ENCODE results near the gene SYDE2. TPM values are rescaled to one million over a fixed set of nuclear protein-coding genes. Genes with fewer than 3 reads are reported as not detected.
A peak's percentile ranks its signal among the peaks of the same experiment; 100 is the strongest.

SYDE2 gene
- total and polyA plus RNA-seq, 4 experiments from 2014 or later = 2.3 to 5.2 (median 3.6) TPM

DNA sequence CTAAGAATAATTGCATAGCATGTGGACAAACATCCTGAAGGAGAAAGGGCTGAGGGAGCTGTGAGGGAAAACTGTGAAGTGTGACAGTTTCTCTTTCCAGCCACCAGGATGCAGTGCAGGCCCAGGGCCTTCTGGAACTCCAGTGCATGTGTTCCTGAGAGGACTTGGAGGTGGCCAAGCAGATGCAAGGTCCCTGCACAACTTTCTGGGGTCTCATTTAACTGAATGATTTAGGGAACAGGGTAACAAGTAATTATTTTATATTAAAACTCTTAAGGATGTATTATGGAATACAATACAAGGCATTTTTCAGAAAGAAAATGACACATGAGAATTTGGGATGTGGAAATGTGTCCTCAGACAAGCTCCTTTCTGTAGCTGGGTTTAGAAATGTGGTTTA, 91.3 kb downstream of the SYDE2 start:
- Histone ChIP-seq H3K9me3 (ENCODE audit: control insufficient read depth in 1 of 2, low read length in 2 of 2) (no peaks in the 10 kb centered on the region), H3K36me3 (ENCODE audit: insufficient read depth, low read length) (no peaks in the 10 kb centered on the region), H3K4me3 (ENCODE audit: low read length in 2 of 2) (no peak overlapping the region), H3K27me3 (ENCODE audit: insufficient read depth, low read length) (no peaks in the 10 kb centered on the region), H3K4me1 (ENCODE audit: insufficient read depth, low read length) (no peaks in the 10 kb centered on the region), H3K27ac (ENCODE audit: low read depth, low read length) (no peak overlapping the region)
- Mint-ChIP-seq H3K9me3 (no peaks in the 10 kb centered on the region), H3K27ac (peak overlapping the region in 1 of 7 donors; percentile 59), H3K36me3 (no peaks in the 10 kb centered on the region), H3K4me1 (no peaks in the 10 kb centered on the region), H3K27me3 (peaks cover 0 to 2% of the 10 kb centered on the region in 2 donors), H3K4me3 (no peak overlapping the region)
- peak in 4 of 5 donors; percentile 33 to 44 (median 41) for DNase-seq
- POLR2A ChIA-PET (ENCODE audit: partially characterized antibody) = interaction anchor here (0.9 to 1.0 kb wide), 2 partner anchors 145 to 167 kb away, joined by 3 read pairs; partner anchors contain the start of gene BCL10
- intact Hi-C loops (cut with micrococcal nuclease) = loop anchor here (1.0 to 2.0 kb wide), 5 partner anchors 91 to 165 kb away; partner anchors contain the start of genes C1orf52 and SYDE2
- CTCF ChIA-PET (ENCODE audit: partially characterized antibody) = interaction anchor here (0.7 to 6.9 kb wide), 11 partner anchors 14 to 443 kb away, joined by 3 to 64 read pairs (median 4); partner anchors contain the start of genes BCL10 and C1orf52

Small RNA genes lying within 50 kb of the gene (microRNA-seq; reads per million reads assigned to microRNA genes)
- 5.7 reads per million, percentile 27 among the genes with 10 or more reads in this experiment for gene MIR4423 (ENCODE audit: borderline microRNAs expressed, borderline number of aligned reads, borderline replicate concordance)

Other genes with a start within 250 kb of the SYDE2 start
- gene MCOLN2, start 203.9 kb downstream of the SYDE2 start, total RNA-seq = 10 to 100 TPM; 16.8 to 20.3 TPM
- 10 to 100 TPM in 1 of 2 donors, 1 to 10 TPM in 1; 6.4 to 11.7 TPM for gene MCOLN2, start 203.9 kb downstream of the SYDE2 start, polyA plus RNA-seq
- gene MCOLN3, start 152.5 kb downstream of the SYDE2 start, total RNA-seq = 1 to 10 TPM in 1 of 2 experiments, under 1 TPM in 1; 0.80 to 1.3 TPM
- 1 to 10 TPM; 3.2 to 4.3 TPM for gene MCOLN3, start 152.5 kb downstream of the SYDE2 start, polyA plus RNA-seq
- gene C1orf52, start 58.6 kb upstream of the SYDE2 start, total RNA-seq = 10 to 100 TPM; 39.6 to 41.6 TPM
- 10 to 100 TPM; 21.2 to 25.8 TPM for gene C1orf52, start 58.6 kb upstream of the SYDE2 start, polyA plus RNA-seq
- gene BCL10, start 75.6 kb upstream of the SYDE2 start, total RNA-seq = 10 to 100 TPM; 36.1 to 37.0 TPM
- gene BCL10, start 75.6 kb upstream of the SYDE2 start, polyA plus RNA-seq = 10 to 100 TPM; 21.2 to 25.4 TPM